HG03575 (cell line): ENCODE data around the gene ATP4B.

Source experiments
- ATAC-seq: cut with Tn5 transposase; IDR thresholded peaks from one replicate; pipeline ENCODE4 v1.9.1; 2021; ENCODE audit not compliant: unreplicated experiment, insufficient number of reproducible peaks, low FRiP score; ENCODE audit errors: extremely low read depth

ATP4B gene

DNA sequence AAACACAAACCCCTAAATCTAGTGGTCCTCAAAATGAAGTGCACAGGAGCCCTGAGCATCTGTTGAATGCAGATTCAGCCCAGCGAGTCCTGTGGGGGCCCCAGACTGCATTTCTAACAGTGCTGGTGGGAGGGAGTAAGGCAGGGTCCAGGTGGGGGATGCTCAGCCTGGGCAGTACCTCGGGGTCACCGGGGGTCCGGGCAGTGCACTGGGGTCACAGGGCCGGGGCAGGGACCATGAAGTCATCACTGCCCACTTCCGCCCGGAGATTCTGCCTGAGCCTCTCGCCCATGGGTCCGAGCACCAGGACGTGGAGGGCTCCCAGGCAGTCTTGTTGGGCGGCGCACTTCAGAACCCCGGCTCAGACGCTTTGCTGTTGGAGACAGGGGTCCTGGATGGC is 838 bp upstream of the ATP4B start:
- ATAC-seq: no peak

DNA sequence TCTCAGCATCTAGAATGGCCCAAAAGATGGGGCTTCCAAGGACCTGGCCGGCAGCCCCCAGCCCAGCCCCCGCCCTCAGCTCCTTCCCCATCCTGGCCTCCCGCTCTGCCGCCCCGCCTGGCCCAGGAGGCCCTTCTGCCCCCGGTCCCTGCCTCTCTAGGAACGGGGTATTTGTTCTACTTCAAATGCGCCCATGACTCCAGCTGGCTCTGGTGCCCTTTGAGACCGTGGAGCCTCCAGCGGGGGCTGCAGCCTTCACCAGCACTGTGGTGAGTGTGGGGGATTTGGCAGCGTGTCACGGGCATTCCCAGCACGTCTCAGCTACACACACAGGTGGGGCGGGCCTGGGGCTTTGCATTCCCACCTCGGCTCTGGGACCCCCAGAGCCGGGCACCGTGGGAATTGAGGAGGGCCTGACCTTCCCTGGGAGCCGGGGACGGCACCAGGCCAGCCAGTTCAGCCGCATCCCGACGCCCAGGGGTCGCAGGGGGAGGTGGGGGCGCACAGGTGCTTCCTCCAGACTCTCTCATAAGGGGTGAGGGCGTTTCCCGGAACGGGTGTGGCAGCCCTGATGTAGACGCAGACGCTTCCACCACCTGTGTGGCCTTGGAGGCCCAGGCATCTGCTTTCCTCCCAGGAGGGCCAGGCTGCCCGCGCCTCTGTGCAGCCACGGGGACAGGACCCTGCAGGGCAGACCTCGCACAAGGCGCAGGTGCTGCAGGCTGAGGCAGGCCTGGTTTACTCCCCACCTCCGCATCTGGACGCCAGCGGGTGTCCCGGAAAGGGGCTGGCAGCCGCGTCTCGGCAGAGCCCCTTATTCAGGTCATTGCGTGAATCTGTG is 947 bp downstream of the ATP4B start:
- ATAC-seq: no peak

DNA sequence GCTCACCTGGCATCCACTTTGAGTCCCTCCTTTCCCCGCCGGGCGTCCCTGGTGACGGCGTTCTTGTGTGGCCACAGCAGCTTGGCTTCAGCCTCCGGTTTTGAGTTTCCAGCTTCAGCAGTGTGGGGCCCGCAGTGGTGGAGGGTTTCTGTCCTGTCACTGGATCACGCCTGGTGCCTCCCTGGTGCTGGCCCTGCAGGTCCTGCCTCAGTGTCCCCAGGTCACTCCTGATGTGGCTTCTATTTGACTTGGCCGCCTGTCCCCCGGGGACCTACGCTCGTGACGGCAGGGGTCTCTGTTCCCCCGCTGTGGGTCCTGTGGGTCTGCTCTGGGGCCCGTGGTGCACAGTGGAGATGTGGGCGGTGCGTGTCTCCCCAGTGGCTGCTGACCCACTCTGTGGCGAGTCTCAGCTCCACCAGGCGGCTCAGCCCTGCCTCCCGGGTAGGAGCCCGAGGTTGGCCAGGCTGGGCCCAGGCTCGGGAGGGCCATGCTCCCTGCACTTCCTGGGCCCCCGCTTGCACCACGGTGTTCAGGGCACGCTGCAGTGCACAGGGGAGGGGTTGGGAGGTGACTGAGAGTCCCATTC is 1.9 kb downstream of the ATP4B start:
- no peak for ATAC-seq

DNA sequence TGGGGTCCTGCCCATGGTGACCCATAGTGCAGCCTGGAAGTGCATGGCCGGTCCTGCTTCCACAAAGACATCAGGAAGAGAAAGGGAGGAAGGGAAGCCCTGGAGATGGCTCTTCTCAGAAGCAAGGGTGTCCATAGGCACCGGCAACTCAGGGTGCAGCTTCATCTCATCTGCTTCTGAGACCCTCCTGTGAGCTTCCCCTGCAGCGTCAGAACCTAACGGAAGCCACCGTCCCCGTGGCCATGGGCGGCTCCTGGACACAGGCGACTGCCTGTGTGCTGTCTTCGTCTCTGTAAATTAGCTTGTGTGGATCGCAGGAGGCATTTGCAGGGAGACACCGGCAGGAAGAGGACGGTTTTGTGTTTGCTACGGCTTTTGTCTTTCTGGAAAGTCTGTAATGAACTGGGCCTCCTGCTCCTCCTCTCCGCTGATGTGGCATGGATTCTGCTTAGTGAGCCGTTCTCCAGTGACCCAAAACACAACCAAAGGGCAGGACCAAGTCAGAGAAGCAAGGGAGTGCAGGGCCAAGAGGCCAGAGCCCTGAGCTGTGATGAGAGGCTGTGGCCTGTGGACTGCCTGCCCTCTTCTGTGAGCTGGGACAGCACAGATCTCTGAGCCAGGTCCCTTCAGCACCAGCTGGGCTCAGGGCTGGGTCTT is 2.5 kb downstream of the ATP4B start:
- no peak for ATAC-seq

DNA sequence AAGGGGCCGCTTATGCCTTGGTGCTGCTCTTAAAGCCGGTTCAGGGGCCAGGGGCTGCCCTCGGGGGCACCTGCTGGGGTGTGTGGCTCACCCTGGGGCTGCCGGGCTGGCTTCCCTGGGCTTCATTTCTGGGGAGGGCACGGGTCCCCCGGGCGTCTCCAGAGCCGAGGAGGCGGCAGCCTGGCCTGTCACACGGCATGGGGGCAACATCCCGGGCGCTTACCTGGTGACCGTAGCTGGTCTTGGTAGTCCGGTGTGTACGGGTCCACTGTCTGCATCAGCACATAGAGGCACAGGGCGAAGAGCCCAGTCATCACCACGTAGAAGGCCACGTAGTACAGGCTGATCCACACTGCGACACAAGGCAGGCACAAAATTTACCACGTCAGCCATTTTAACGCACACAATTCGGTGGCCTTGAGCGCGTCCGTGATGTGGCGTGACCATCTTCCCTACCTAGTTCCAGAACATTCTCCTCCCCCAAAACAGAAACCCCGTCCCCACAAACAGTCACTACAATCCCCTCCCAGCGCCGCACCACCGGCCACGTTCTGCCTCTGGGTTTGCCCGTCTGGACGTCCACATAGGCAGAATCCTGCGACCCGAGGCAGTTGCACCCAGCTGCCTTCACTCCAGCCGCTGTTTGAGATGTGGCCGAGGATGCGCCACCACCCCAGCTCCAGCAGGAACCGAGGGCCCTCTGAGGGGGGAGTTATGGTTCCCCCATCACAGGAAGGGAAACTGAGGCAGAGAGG is 3.2 kb downstream of the ATP4B start:
- ATAC-seq: no peak

DNA sequence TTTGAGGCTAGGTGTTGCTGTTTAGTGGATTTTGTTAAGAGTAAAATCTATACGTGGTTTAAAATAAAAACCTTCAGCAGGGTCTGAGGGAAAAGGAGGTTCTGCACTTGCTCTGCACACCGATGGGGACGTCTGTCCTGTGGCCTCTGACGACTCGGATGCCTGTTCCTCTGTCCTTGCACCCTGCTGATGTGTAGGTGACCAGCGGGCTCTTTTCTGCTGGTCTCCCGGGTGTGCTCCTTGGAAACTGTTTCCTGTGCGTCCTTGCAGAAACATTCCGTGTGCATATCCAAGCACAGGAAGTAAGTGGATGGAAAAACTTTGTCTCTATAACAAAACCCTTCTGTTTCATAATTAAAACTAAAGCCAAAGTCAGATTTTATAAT is 3.8 kb downstream of the ATP4B start:
- no peak for ATAC-seq

DNA sequence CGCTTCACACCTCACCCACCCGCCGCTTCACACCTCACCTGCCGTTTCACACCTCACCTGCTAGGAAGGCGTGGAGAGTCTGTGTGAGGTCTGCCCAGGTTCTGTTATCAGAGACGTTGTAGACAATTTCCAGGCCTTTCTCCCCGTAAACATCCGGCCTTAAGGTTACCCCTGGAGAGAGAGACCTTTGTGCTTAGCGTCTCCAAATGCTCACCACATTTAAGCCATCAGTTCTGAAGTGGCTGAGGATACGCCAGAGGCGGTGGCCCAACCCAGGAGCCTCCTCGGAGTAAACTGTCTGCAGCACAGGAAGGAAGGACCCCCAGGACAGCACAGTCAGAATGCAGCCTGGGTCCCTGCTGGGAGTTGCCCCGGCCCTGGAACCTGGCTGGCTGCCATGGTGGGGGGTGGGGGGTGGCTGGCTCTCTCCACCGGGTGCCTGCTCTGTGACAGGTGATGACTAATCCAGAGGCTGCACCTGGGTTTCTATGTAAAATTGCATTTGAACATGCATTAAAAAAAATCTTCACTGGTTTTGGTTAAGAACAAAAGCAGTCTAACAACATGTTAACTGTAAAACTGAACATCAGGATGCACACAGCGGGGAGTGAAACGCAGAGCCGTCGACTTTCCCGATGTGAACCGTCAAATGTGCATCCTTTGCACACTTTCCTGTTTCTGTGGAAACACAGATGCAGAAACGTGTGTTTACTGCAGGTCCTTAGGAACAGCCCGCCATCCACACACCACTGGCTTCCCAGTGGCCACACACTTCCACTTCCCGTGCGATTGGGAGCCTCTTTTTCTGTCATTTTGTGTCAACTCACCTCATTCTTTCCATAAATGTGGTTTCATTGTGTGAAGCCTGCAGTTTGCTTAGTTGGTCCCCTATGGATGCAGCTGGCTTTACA is 4.5 kb downstream of the ATP4B start:
- ATAC-seq: no peak

DNA sequence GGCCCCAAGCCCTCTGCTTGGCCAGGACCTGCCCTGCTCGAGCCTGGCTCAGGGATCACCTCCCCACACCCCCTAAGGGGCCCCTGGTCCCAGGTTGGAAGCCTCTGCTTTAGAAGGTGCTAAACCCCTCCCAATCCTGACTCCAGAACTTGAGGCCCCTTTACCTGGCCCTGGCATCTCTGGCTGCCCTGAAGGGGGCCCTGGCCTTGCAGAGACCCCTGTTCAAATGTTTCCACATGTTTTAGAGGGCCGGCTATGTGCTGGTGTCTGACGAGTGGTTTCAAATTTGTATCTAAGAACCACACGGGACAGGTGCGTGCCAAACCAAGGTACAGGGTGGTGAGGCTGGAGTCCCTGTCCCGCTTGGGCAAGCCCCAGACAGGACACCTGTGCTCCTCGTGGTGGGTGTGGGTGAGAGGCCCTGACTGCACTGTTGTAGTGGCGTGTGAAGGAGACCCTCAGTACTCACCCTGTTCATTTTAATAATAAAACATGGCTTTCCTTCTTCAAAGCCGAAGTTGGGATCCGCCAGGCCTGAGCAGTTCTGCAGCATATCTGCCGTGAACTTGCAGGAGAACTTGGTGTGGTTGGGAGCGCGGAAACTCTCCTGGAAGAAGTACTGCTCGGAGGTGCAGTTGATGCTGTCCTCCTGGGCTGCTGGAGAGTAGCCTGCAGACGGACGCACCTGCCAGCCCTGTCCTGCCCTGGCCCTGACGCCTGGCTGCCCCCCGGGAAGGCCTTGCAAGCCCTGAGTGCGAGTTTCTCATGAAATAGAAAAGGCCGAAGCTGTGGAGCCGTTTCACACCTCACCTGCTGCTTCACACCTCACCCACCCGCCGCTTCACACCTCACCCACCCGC is 5.4 kb downstream of the ATP4B start:
- no peak for ATAC-seq

DNA sequence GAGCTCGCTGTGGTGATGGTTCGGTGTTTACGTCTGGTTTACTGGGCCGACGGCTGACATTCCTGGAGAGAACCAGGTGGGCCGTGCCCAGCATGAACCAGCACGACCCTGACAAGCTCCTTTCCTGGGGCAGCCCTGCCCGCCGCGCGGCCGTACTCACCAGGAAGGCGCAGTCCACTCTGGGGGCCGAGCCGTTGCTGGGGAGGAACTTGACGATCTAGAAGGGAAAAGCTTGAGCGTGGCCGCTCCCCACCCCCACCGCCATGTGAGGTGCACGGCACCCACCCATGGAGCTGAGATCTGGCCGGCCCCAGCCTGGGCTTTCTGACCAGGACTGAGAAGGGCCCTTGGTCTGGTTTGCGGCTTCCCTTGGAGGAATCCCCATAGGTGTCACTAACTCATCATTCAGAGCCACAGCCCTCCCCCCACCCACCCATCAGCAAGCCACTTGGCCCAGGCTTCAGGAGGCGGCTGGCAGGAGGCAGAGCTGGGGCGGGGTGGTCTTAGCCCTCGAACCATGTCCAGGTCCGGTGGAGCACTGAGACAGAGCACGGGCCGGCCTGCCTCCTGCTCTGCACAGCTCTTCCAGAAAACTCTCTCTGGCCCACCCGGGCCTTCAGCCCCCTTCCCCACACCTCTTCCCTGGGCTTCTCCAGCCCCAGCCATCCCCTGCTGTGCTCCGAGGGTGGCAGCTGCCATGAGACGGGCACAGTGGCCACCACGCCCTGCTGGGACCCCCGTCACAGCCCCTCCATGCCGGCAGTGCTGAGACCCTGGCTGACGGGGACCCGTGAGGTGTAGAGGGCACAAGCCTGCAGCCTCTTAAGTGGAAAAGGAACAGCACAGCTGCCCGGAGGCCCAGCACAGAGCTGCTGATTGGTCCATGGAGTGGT is 6.2 kb downstream of the ATP4B start:
- ATAC-seq: no peak

DNA sequence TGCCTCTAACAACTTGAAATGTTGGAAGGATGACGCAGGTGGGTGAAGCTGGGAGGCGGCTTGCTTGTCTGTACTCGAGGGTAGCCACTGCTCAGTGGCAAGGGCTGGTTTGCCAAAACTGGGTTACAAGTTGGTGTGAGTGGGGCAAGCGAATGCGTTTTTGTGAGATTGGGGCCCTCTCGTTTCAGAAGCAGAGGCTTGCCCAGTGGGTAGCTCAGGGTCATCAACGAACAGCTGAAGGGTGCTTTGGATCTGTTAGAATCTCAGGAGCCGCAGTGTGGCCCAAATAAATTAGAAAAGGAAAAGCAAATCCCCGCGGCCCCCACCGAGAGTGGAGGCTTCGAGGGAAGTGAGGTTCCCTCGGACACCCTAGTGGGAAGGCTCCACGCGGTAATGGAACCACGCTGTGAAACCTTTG is 7.3 kb downstream of the ATP4B start:
- no peak for ATAC-seq

DNA sequence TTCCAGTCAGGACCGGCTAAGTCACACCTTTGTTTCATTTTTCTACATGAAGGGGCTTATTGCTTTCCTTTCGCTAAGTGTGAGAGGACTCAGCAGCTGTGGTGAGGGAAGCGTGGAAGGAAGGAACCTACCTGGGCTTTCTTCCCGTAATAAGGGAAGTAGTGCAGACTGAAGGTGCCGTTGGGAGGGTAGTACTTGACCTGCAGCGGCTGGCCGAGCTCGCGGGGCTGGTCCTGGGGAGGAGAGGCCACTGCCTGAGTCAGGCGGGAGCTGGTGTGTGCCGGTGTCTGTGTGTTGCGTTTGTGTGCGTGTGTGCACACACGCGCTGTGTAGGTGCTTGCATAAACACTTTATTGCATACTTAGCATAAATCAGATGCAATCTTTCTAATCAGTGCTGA is 7.7 kb downstream of the ATP4B start:
- no peak for ATAC-seq

DNA sequence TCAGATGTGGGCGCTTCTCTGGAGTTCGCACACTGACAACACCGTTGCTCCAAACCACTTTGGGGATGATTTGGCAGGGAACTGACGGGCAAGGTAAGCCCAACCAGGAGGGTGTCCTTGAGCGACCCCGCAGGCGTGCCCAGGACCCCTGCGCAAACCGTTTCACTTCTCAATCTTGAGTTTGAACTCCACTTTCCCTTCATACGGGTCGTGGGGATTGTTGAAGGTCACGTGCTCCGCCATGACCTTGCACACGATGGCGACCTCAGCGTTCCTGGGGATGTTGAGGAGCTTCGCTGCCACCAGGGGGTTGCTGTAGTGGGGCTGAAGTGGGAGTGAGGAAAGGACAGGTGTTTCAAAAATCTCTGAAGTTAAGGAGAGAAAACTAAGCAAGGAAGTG is 8.8 kb downstream of the ATP4B start:
- no peak for ATAC-seq

DNA sequence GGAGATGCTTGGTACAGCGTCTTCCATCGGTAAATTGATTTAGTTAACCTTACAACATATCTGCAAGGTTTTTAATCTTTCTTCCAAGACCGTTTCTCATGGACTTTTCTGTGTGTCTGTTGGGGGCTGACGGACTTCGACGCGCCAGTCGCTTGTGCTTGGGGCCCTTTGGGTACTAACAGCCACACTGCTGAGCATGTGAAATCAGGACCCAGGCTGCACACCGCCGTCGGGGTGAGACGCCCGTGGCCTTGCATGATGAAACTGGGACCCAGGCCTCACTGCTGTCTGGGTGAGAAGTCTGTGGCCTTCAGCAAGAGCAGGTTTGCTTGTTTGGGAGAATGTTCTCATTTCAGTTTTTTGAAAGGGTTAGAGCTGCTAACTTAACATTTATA is 9.8 kb downstream of the ATP4B start:
- no peak for ATAC-seq

DNA sequence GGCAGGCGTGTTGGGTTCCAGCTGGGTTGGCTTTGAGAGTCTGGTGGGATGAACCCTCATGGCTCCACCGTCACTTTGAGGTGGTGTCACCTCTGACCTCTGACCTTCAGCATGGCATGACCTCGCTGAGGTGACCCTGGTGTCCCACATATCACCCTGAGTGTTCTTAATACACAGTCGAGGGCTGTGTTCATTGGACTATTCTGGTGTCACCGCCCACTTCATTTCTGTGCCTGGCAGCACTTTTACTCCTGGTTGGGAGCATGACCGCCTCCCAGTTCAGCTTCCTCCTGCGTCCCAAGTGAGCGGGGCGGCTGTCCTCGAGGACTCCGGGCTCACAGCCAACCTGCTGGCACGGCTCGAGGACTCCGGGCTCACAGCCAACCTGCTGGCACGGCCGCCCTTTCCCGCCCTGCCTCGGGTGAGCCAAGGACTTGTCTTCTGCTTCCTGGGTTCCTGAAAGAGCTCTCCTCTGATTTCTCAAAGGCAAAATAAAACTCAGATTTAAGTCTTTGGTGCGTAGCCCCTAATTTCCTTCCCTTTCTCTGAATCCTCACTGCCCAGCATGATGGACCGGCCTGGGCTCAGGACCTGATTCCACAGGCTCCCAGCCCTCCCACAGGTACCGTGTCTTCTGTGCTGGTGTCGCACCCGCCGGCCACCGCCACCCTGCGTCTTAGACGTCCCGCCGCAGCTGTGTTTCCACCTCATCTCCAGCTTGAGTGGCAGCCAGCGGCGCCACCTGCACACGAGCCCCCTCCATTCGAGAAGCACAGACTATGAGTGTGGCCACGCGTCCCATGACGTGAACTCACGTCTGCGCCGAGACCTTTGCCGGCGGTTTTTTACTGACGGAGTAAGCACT is 10.4 kb downstream of the ATP4B start:
- ATAC-seq: no peak

DNA sequence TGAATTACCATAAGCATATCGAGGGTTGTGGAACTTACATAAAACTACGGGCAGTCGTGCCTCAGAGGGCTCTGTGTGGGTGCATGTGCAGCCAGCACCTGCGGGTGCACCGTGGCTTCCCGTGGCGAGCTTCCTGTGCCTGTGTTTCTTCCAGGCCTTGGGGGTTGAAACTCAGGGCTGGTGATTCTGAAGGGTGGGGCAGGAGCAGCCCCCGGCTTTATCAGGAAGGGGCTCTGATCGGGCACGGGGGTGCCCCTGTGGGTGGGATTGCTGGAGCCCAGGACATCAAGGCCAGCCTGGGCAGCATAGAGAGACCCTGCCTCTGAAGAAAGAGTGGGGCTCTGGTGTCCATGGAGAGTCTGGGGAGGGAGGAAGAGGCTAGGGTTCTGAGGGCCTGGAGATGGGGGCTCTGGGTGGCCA is 11.1 kb downstream of the ATP4B start:
- ATAC-seq: no peak

DNA sequence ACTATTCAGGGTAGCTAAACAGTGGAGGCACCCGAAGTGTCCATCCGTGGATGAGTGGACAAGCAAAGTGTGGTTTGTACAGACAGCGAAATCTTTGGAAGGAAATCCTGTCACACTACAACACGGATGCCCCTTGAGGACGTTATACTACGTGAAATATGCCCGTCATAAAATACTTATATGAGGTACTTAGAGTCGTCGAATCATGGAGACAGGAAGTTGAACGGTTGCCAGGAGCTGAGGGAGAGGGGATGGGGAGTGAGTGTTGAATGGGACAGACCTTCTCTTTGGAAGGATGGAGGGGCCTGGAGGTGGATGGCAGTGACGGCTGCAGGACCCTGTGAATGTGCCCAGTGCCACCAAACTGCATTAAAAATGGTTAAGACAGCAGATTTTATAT is 11.6 kb downstream of the ATP4B start:
- no peak for ATAC-seq
